ENCODE data around the gene SYT2. TPM values are rescaled to one million over a fixed set of nuclear protein-coding genes. Genes with fewer than 3 reads are reported as not detected.

Gene SYT2
- total and polyA plus RNA-seq, 12 donors = under 0.01 to 0.07 (median 0.02) TPM; not detected in 9

GRCh38 chr1:202687798-202688197, 22.5 kb downstream of the SYT2 start:
- no peak for ATAC-seq
- Histone ChIP-seq H3K36me3 (no peaks in the 10 kb centered on the region), H3K9me3 (no peaks in the 10 kb centered on the region), H3K4me3 (no peak overlapping the region), H3K27me3 (peaks cover 0 to 96% (median 60%) of the 10 kb centered on the region in 7 donors), H3K27ac (no peak overlapping the region), H3K4me1 (no peaks in the 10 kb centered on the region)
- no peak for TF ChIP-seq CTCF (IDR thresholded peaks at IDR 0.05)
- intact Hi-C loops (cut with DNase I) = no loop called here
- no peak for DNase-seq
- WGBS, 2 donors = 74 to 75% methylated on average over 3 of the region's 3 CpGs

GRCh38 chr1:202687370-202687769, 22.9 kb downstream of the SYT2 start:
- WGBS, 2 donors = 64 to 75% methylated on average over 11 of the region's 11 CpGs
- peaks cover 0 to 96% (median 62%) of the 10 kb centered on the region in 7 donors for H3K27me3 ChIP-seq

DNA sequence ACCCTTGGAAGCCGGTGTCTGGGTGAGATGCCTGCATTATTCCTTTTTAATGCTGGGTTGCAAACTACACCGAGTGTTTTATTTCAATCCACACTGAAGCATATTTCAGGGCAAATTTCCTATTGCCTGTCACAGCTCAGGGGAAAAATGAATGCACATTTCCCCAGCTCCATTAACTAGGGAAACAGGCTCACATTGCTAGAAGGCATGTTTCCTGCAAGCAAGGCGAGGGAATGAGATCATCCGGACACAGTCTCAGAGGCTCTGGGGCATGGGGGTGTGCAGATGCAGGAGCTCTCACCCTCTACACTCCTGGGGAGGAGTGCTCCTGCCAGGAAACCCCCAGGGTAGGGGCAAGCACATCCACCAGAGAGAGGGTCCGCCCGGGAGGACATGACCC, 24.6 kb downstream of the SYT2 start:
- no peak for ATAC-seq
- 66 to 76% methylated on average over 6 of the region's 6 CpGs for WGBS, 2 donors

More at GRCh38 chr1:202687370-202687769, 22.9 kb downstream of the SYT2 start:
- H3K4me1 ChIP-seq = no peaks in the 10 kb centered on the region
- TF ChIP-seq CTCF (IDR thresholded peaks at IDR 0.05) = no peak
- no peaks in the 10 kb centered on the region for H3K9me3 ChIP-seq
- H3K4me3 ChIP-seq = no peak overlapping the region
- no peaks in the 10 kb centered on the region for H3K36me3 ChIP-seq
- ATAC-seq = no peak
- intact Hi-C loops (cut with DNase I) = no loop called here
- DNase-seq = no peak
- H3K27ac ChIP-seq = no peak overlapping the region

GRCh38 chr1:202684716-202685115, 25.5 kb downstream of the SYT2 start:
- TF ChIP-seq CTCF (IDR thresholded peaks at IDR 0.05) = no peak
- Histone ChIP-seq H3K9me3 (no peaks in the 10 kb centered on the region), H3K4me3 (no peak overlapping the region), H3K4me1 (no peaks in the 10 kb centered on the region), H3K27me3 (peaks cover 0 to 95% (median 65%) of the 10 kb centered on the region in 7 donors), H3K27ac (no peak overlapping the region), H3K36me3 (no peaks in the 10 kb centered on the region)
- WGBS, 2 donors = 52 to 56% methylated on average over 2 of the region's 2 CpGs
- intact Hi-C loops (cut with DNase I) = no loop called here
- DNase-seq = no peak
- ATAC-seq = no peak

More for the DNA sequence above, 24.6 kb downstream of the SYT2 start:
- Histone ChIP-seq H3K27ac (no peak overlapping the region), H3K9me3 (no peaks in the 10 kb centered on the region), H3K4me3 (no peak overlapping the region), H3K4me1 (no peaks in the 10 kb centered on the region), H3K27me3 (peaks cover 0 to 99% (median 69%) of the 10 kb centered on the region in 7 donors), H3K36me3 (no peaks in the 10 kb centered on the region)
- no peak for TF ChIP-seq CTCF (IDR thresholded peaks at IDR 0.05)
- DNase-seq = no peak
- intact Hi-C loops (cut with DNase I) = no loop called here
